Natural killer cell (primary cell): ENCODE results near the gene DAB2IP. TPM values are rescaled to one million over a fixed set of nuclear protein-coding genes. Genes with fewer than 3 reads are reported as not detected.

ENCODE experiments used
- ATAC-seq, 3 donors: fragments of 150-1000 bp in 2 of 3; fragments of 200-7000 bp in 1 of 3; cut with Tn5 transposase; 1 replicate in 1 of 3; 2 replicates in 2 of 3; pipeline ENCODE4 v1.10.0; 2021; ENCODE audit warnings: mild to moderate bottlenecking in 2 of 3, moderate library complexity in 2 of 3
- DNase-seq, 2 donors: peaks; one replicate each; pipeline versions ENCODE4 v3.0.0 to v3.0.0-alpha.2; 2013 to 2021; ENCODE audit warnings: mixed read lengths in 1 of 2
- H3K27ac ChIP-seq: one replicate; pipeline ENCODE4 v1.5.1; 2013; ENCODE audit warnings: mild to moderate bottlenecking, low read length
- H3K27me3 ChIP-seq: one replicate; pipeline ENCODE4 v1.6.1; 2013; ENCODE audit warnings: low read length; ENCODE audit not compliant: control insufficient read depth, insufficient read depth
- H3K36me3 ChIP-seq: one replicate; pipeline ENCODE4 v1.6.1; 2013; ENCODE audit warnings: low read length; ENCODE audit not compliant: control insufficient read depth, insufficient read depth
- H3K4me1 ChIP-seq: one replicate; pipeline ENCODE4 v1.6.1; 2013; ENCODE audit warnings: low read length; ENCODE audit not compliant: control insufficient read depth, insufficient read depth
- H3K4me3 ChIP-seq: one replicate; pipeline ENCODE4 v1.5.1; 2013; ENCODE audit warnings: low read length
- H3K9me3 ChIP-seq: one replicate; pipeline ENCODE4 v1.6.1; 2013; ENCODE audit warnings: low read length; ENCODE audit not compliant: control insufficient read depth, insufficient read depth
- H3K27ac Mint-ChIP-seq, 2 donors: one replicate each; pipeline ENCODE4 v1.8.0; 2022; ENCODE audit warnings: mild to moderate bottlenecking in 2 of 2, mixed read lengths in 2 of 2, moderate library complexity in 1 of 2
- H3K27me3 Mint-ChIP-seq, 2 donors: one replicate each; pipeline ENCODE4 v1.8.0; 2022; ENCODE audit warnings: low read depth in 2 of 2, mixed read lengths in 2 of 2
- H3K36me3 Mint-ChIP-seq: one replicate; pipeline ENCODE4 v1.8.0; 2022; ENCODE audit warnings: mixed read lengths
- H3K4me1 Mint-ChIP-seq, 2 donors: one replicate each; pipeline ENCODE4 v1.8.0; 2022; ENCODE audit warnings: mixed read lengths in 2 of 2
- H3K4me3 Mint-ChIP-seq: one replicate; pipeline ENCODE4 v1.8.0; 2022; ENCODE audit warnings: mild to moderate bottlenecking, moderate library complexity, mixed read lengths
- H3K9me3 Mint-ChIP-seq, 2 donors: one replicate each; pipeline ENCODE4 v1.8.0; 2022; ENCODE audit warnings: mixed read lengths in 2 of 2
- CTCF ChIP-seq: fragments of 200-600 bp; IDR thresholded peaks from one replicate; pipeline ENCODE4 v1.8.0; 2022; ENCODE audit warnings: antibody characterized with exemption
- WGBS: methylation state at CpG from one replicate; pipeline ENCODE4 v1.1.7; 2013; ENCODE audit warnings: missing lambda C conversion rate; ENCODE audit not compliant: insufficient coverage; 5-methylcytosine and 5-hydroxymethylcytosine counted together
- intact Hi-C: fragments of 100-400 bp; cut with micrococcal nuclease; formaldehyde crosslinking; loops from one replicate; pipeline ENCODE4 v1.14.2; 2022
- total RNA-seq, 4 donors: library from RNA; stranded (reverse); fragments of 120-200 nt in 1 of 4; gene quantifications; one replicate each; pipeline versions ENCODE4 v1.2.3 to v1.2.4, GENCODE V29; 2013 to 2022

Gene DAB2IP
- total RNA-seq, 3 donors from 2014 or later (not counting 1 experiment from before 2014, with no cell fraction given): 0.19 to 2.5 TPM; not detected in 1

GRCh38 chr9:121751686-121752445 lies 100.4 kb downstream of the DAB2IP start:
- Histone ChIP-seq H3K4me1 (peaks cover 16% of the 10 kb centered on the region), H3K36me3 (no peaks in the 10 kb centered on the region), H3K9me3 (no peaks in the 10 kb centered on the region), H3K27me3 (no peaks in the 10 kb centered on the region), H3K27ac (no peak overlapping the region), H3K4me3 (no peak overlapping the region)
- no peaks in the 10 kb centered on the region for H3K9me3 Mint-ChIP-seq
- 89% methylated on average over 13 of the region's 13 CpGs for WGBS
- H3K27me3 Mint-ChIP-seq: no peaks in the 10 kb centered on the region
- peaks cover 13 to 14% of the 10 kb centered on the region in 2 donors for H3K4me1 Mint-ChIP-seq
- H3K4me3 Mint-ChIP-seq: no peak overlapping the region
- no peak overlapping the region for H3K27ac Mint-ChIP-seq
- ATAC-seq (no peak), DNase-seq (no peak)
- intact Hi-C loops: no loop called here
- no peak for TF ChIP-seq CTCF
- H3K36me3 Mint-ChIP-seq: no peaks in the 10 kb centered on the region

- TF ChIP-seq CTCF: no peak
- Histone ChIP-seq H3K4me3 (no peak overlapping the region), H3K9me3 (no peaks in the 10 kb centered on the region), H3K27ac (no peak overlapping the region), H3K36me3 (no peaks in the 10 kb centered on the region), H3K27me3 (no peaks in the 10 kb centered on the region), H3K4me1 (peaks cover 10% of the 10 kb centered on the region)
- Mint-ChIP-seq H3K27me3 (no peaks in the 10 kb centered on the region), H3K27ac (no peak overlapping the region), H3K4me3 (no peak overlapping the region), H3K36me3 (no peaks in the 10 kb centered on the region), H3K4me1 (peaks cover 8% of the 10 kb centered on the region in 2 donors), H3K9me3 (no peaks in the 10 kb centered on the region)
- DNase-seq: no peak
- ATAC-seq: no peak
- intact Hi-C loops: no loop called here
- 86% methylated on average over 9 of the region's 9 CpGs for WGBS
These were observed 101.5 kb downstream of the DAB2IP start for GRCh38 chr9:121752929-121753328.

- H3K27ac ChIP-seq: no peak overlapping the region
These were observed 102.6 kb downstream of the DAB2IP start for GRCh38 chr9:121753802-121754654.

More at GRCh38 chr9:121753802-121754654, 102.6 kb downstream of the DAB2IP start:
- Mint-ChIP-seq H3K9me3 (no peaks in the 10 kb centered on the region), H3K27me3 (no peaks in the 10 kb centered on the region), H3K27ac (no peak overlapping the region), H3K36me3 (no peaks in the 10 kb centered on the region), H3K4me3 (no peak overlapping the region), H3K4me1 (no peaks in the 10 kb centered on the region)
- no peaks in the 10 kb centered on the region for H3K36me3 ChIP-seq
- intact Hi-C loops: no loop called here
- DNase-seq (no peak), ATAC-seq (no peak)
- no peaks in the 10 kb centered on the region for H3K9me3 ChIP-seq
- H3K4me3 ChIP-seq: no peak overlapping the region
- no peaks in the 10 kb centered on the region for H3K4me1 ChIP-seq
- H3K27me3 ChIP-seq: no peaks in the 10 kb centered on the region
- TF ChIP-seq CTCF: no peak
- WGBS: 90% methylated on average over 12 of the region's 12 CpGs
